Epithelial cell of proximal tubule (primary cell): Measurements from ENCODE around the gene IQCE. TPM values are rescaled to one million over a fixed set of nuclear protein-coding genes. Genes with fewer than 3 reads are reported as not detected.

Experiments
- DNase-seq: peaks from one replicate; pipeline ENCODE4 v3.0.0-alpha.2; 2011; ENCODE audit warnings: low read depth
- H3K4me3 ChIP-seq: 2 replicates; pipeline ENCODE4 v1.5.1; 2011; ENCODE audit warnings: low read depth, mild to moderate bottlenecking, low read length
- CTCF ChIP-seq: conservative IDR thresholded peaks from 2 replicates; pipeline ENCODE4 v1.5.1; 2012; ENCODE audit warnings: low read depth, mild to moderate bottlenecking, low read length
- total RNA-seq: library from RNA; depleted of rRNA; stranded (reverse); fragments of >200 nt; gene quantifications from 2 replicates; pipeline ENCODE4 v1.2.3, GENCODE V29; 2015

The IQCE gene
- total RNA-seq, 1 donor from 2014 or later = 25.0 TPM

DNA sequence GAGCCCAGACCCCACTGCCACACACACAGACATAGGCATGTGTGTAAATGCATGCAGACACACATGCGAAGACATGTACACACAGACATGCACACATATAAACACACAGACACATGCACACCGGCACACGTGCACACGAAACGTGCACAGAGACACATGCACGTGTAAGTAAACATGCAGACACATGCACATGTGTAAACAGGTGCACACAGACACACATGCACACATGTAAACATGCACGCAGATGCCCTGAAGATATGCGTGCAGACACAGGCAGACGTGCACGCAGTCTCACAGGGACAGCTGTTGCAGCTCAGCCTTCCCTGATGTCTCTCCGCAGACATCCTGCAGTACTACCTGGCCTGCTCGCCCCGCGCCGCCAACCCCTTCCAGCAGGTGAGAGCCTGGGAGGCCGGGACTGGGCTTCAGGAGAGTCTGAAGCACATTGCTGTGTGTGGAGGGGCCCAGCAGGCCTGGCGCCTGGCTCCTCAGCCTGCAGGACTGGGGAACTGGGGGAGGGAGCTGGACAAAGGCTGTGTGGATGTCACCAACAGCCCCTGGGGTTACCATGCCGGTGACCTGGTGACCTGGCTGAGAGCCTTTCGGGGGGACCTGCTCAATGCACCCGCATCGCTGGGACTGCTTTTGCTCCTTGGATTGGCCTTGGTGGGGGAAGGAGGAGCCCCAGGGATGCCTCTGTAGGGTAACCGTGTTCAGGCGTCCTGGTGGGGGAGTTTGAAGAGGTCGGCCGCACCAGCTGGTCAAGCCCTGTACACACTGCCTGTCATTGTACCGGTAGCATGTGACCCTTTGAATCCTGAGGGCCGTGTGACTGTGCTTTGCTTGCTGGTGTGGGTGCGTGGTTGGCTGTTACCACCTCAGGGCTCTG lies 93.3 kb downstream of the IQCE start:
- DNase-seq = no peak
- no peak for TF ChIP-seq CTCF

DNA sequence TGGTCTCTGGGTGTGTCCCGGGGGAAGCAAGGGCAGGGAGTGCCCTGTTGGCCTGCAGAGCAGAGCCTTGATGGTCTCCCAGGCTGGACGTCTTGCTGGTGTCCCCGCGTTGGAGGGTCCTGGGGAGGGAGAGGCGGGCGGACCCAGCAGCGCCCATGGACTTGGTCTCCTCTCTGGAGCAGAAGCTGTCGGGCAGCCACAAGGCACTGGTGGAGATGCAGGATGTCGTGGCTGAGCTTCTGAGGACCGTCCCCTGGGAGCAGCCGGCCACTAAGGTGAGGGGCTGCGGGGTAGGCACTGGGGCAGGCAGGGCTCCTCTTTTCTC lies 93.9 kb downstream of the IQCE start:
- H3K4me3 ChIP-seq = no peak overlapping the region
- no peak for DNase-seq
- no peak for TF ChIP-seq CTCF

More for the DNA sequence above, 93.3 kb downstream of the IQCE start:
- H3K4me3 ChIP-seq = no peak overlapping the region

DNA sequence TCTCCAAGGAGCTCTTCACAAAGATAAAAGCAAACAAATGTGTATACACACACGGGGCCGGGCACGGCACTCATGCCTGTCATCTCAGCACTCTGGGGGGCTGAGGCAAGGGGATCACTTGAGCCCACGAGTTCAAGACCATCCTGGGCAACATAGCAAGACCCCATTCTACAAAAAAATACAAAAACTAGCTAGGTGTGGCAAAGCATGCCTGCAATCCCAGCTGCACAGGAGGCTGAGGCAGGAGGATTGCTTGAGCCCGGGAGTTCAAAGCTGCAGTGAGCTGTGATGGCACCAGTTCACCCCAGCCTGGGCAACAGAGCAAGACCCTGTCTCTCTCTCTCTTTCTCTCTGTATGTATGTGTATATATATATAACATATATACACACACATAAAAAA lies 95.3 kb downstream of the IQCE start:
- no peak overlapping the region for H3K4me3 ChIP-seq
- DNase-seq = no peak
- TF ChIP-seq CTCF = no peak

GRCh38 chr7:2655870-2656614 lies 97.3 kb downstream of the IQCE start:
- no peak overlapping the region for H3K4me3 ChIP-seq
- DNase-seq = no peak

DNA sequence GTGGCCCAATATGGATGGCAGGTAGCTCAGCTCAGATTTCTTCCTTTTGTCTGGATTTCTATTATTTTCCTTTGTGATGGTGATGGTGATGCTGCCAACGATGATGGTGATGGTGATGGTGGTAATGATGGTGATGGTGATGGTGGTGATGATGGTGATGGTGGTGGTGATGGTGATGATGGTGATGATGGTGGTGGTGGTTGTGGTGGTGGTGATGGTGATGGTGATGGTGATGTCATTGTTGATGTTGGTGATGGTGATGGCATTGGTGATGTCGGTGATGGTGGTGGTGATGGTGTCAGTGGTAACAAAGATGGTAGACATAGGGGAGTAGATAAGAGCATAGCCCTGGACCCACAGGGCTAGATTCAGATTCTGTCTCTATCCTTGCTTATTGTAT lies 98.4 kb downstream of the IQCE start:
- DNase-seq = no peak
- no peak overlapping the region for H3K4me3 ChIP-seq
- TF ChIP-seq CTCF = no peak

More at GRCh38 chr7:2655870-2656614, 97.3 kb downstream of the IQCE start:
- TF ChIP-seq CTCF = no peak

GRCh38 chr7:2657920-2658671 lies 99.3 kb downstream of the IQCE start:
- TF ChIP-seq CTCF = no peak
- H3K4me3 ChIP-seq = no peak overlapping the region
- DNase-seq = no peak
